Suprapubic skin (tissue), 4 donors: ENCODE measurements around the gene UPP1. TPM values are rescaled to one million over a fixed set of nuclear protein-coding genes. Genes with fewer than 3 reads are reported as not detected.

Experiments
- DNase-seq, 2 donors: peaks; one replicate each; pipeline ENCODE4 v3.0.0-alpha.2; 2019; ENCODE audit warnings: low spot score in 2 of 2
- H3K27ac ChIP-seq: fragments of 200-600 bp; sonication (generic); one replicate; pipeline ENCODE4 v1.5.1; 2019
- H3K27me3 ChIP-seq: fragments of 200-600 bp; sonication (generic); one replicate; pipeline ENCODE4 v1.5.1; 2019
- H3K36me3 ChIP-seq: fragments of 200-600 bp; sonication (generic); one replicate; pipeline ENCODE4 v1.5.1; 2019
- H3K4me1 ChIP-seq: fragments of 200-600 bp; sonication (generic); one replicate; pipeline ENCODE4 v1.5.1; 2019
- H3K4me3 ChIP-seq: fragments of 200-600 bp; sonication (generic); one replicate; pipeline ENCODE4 v1.5.1; 2019; ENCODE audit warnings: mild to moderate bottlenecking
- H3K9me3 ChIP-seq: fragments of 200-600 bp; sonication (generic); one replicate; pipeline ENCODE4 v1.5.1; 2019
- CTCF ChIP-seq, 2 donors: fragments of 200-600 bp in 1 of 2; fragments of 450-650 bp in 1 of 2; sonication (generic) in 1 of 2; IDR thresholded peaks; one replicate each; pipeline ENCODE4 v1.5.1; 2016 to 2019; ENCODE audit warnings: antibody characterized with exemption in 2 of 2, mild to moderate bottlenecking in 1 of 2, moderate library complexity in 1 of 2
- EP300 ChIP-seq: sonication (generic); formaldehyde crosslinking; IDR thresholded peaks from one replicate; pipeline ENCODE4 v1.6.1; 2017; ENCODE audit warnings: antibody characterized with exemption
- POLR2A ChIP-seq, 2 donors: fragments of 450-650 bp; IDR thresholded peaks; one replicate each; pipeline ENCODE4 v1.6.1; 2017; ENCODE audit warnings: antibody characterized with exemption in 2 of 2, mild to moderate bottlenecking in 2 of 2, moderate library complexity in 2 of 2
- POLR2AphosphoS5 ChIP-seq, 3 donors: sonication (generic); formaldehyde crosslinking; IDR thresholded peaks; one replicate each; pipeline ENCODE4 v1.6.1; 2017; ENCODE audit warnings: antibody characterized with exemption in 3 of 3
- WGBS: methylation state at CpG from one replicate; pipeline ENCODE4 v1.1.5; 2018; 5-methylcytosine and 5-hydroxymethylcytosine counted together
- total RNA-seq, 4 donors: library from RNA; depleted of rRNA; stranded (reverse); fragments of >200 nt; gene quantifications; one replicate each; pipeline ENCODE4 v1.1.0, GENCODE V29; 2016

Gene UPP1
- total RNA-seq, 4 donors from 2014 or later = 2.2 to 11.9 (median 4.2) TPM

GRCh38 chr7:48112401-48113165, 23.5 kb downstream of the UPP1 start:
- Histone ChIP-seq H3K27ac (no peak overlapping the region), H3K27me3 (no peaks in the 10 kb centered on the region), H3K9me3 (no peaks in the 10 kb centered on the region), H3K4me3 (no peak overlapping the region), H3K36me3 (peaks cover 13% of the 10 kb centered on the region), H3K4me1 (no peaks in the 10 kb centered on the region)
- DNase-seq = no peak
- TF ChIP-seq POLR2A (IDR thresholded peaks at IDR 0.05) (no peak), CTCF (IDR thresholded peaks at IDR 0.05) (no peak), POLR2AphosphoS5 (IDR thresholded peaks at IDR 0.05) (no peak), EP300 (no peak)
- WGBS = 88% methylated on average over 7 of the region's 7 CpGs

- TF ChIP-seq POLR2A (IDR thresholded peaks at IDR 0.05) = no peak
- no peak for TF ChIP-seq CTCF (IDR thresholded peaks at IDR 0.05)
- TF ChIP-seq EP300 = no peak
- TF ChIP-seq POLR2AphosphoS5 (IDR thresholded peaks at IDR 0.05) = no peak
- 95% methylated on average over 6 of the region's 6 CpGs for WGBS
- Histone ChIP-seq H3K27me3 (no peaks in the 10 kb centered on the region), H3K27ac (no peak overlapping the region), H3K4me1 (no peaks in the 10 kb centered on the region), H3K9me3 (no peaks in the 10 kb centered on the region), H3K4me3 (no peak overlapping the region), H3K36me3 (peaks cover 6% of the 10 kb centered on the region)
- no peak for DNase-seq
Measured at GRCh38 chr7:48113275-48113674, 24.2 kb downstream of the UPP1 start.

GRCh38 chr7:48114115-48114514, 25.1 kb downstream of the UPP1 start:
- H3K9me3 ChIP-seq = no peaks in the 10 kb centered on the region
- H3K36me3 ChIP-seq = peaks cover under 1% of the 10 kb centered on the region
- DNase-seq = no peak
- H3K27me3 ChIP-seq = no peaks in the 10 kb centered on the region
- H3K4me3 ChIP-seq = no peak overlapping the region
- no peaks in the 10 kb centered on the region for H3K4me1 ChIP-seq
- TF ChIP-seq EP300 (no peak), POLR2AphosphoS5 (IDR thresholded peaks at IDR 0.05) (no peak), CTCF (IDR thresholded peaks at IDR 0.05) (no peak), POLR2A (IDR thresholded peaks at IDR 0.05) (no peak)
- 59% methylated on average over 9 of the region's 9 CpGs for WGBS
- H3K27ac ChIP-seq = no peak overlapping the region

- WGBS = 95% methylated on average over 7 of the region's 7 CpGs
- Histone ChIP-seq H3K4me1 (no peaks in the 10 kb centered on the region), H3K4me3 (no peak overlapping the region), H3K36me3 (no peaks in the 10 kb centered on the region), H3K27ac (no peak overlapping the region), H3K27me3 (no peaks in the 10 kb centered on the region), H3K9me3 (no peaks in the 10 kb centered on the region)
- TF ChIP-seq EP300 = no peak
- no peak for DNase-seq
Measured at GRCh38 chr7:48114589-48114988, 25.5 kb downstream of the UPP1 start.

GRCh38 chr7:48116043-48116442, 27.0 kb downstream of the UPP1 start:
- Histone ChIP-seq H3K36me3 (no peaks in the 10 kb centered on the region), H3K27me3 (no peaks in the 10 kb centered on the region), H3K27ac (no peak overlapping the region), H3K4me3 (no peak overlapping the region), H3K9me3 (no peaks in the 10 kb centered on the region), H3K4me1 (no peaks in the 10 kb centered on the region)
- TF ChIP-seq POLR2AphosphoS5 (IDR thresholded peaks at IDR 0.05) (no peak), POLR2A (IDR thresholded peaks at IDR 0.05) (no peak), CTCF (IDR thresholded peaks at IDR 0.05) (no peak), EP300 (no peak)
- DNase-seq = no peak
- WGBS = 100% methylated on average over 1 of the region's 5 CpGs
